Breast epithelium (tissue), 4 donors: ENCODE measurements around the gene DMD. TPM values are rescaled to one million over a fixed set of nuclear protein-coding genes. Genes with fewer than 3 reads are reported as not detected.
A peak's percentile ranks its signal among the peaks of the same experiment; 100 is the strongest.

ENCODE experiments used
- DNase-seq, 2 donors: peaks; one replicate each; pipeline ENCODE4 v3.0.0-alpha.2; 2019; ENCODE audit warnings: low spot score in 2 of 2
- H3K27ac ChIP-seq, 2 donors: fragments of 200-600 bp; sonication (generic) in 1 of 2; one replicate each; pipeline ENCODE4 v1.5.1; 2016 to 2019; ENCODE audit warnings: mild to moderate bottlenecking in 1 of 2
- H3K27me3 ChIP-seq, 2 donors: fragments of 200-600 bp; sonication (generic) in 1 of 2; one replicate each; pipeline versions ENCODE4 v1.5.1 to v1.6.0; 2017 to 2019; ENCODE audit warnings: control low read depth in 1 of 2, mild to moderate bottlenecking in 1 of 2
- H3K36me3 ChIP-seq: fragments of 200-600 bp; one replicate; pipeline ENCODE4 v1.5.1; 2019
- H3K4me1 ChIP-seq, 2 donors: fragments of 200-600 bp; sonication (generic); one replicate each; pipeline ENCODE4 v1.5.1; 2016 to 2019; ENCODE audit warnings: control low read depth in 1 of 2
- H3K4me3 ChIP-seq, 3 donors: fragments of 200-600 bp; sonication (generic); 1 replicate in 2 of 3; 2 replicates in 1 of 3; pipeline ENCODE4 v1.5.1; 2016 to 2019; ENCODE audit warnings: mild to moderate bottlenecking in 3 of 3, moderate library complexity in 2 of 3
- H3K9me3 ChIP-seq, 2 donors: fragments of 200-600 bp; sonication (generic) in 1 of 2; one replicate each; pipeline ENCODE4 v1.5.1; 2016 to 2019; ENCODE audit warnings: control low read depth in 1 of 2
- CTCF ChIP-seq, 3 donors: fragments of 450-650 bp; IDR thresholded peaks; one replicate each; pipeline ENCODE4 v1.5.1; 2016 to 2017; ENCODE audit warnings: antibody characterized with exemption in 3 of 3, mild to moderate bottlenecking in 3 of 3, moderate library complexity in 3 of 3
- POLR2A ChIP-seq: fragments of 450-650 bp; IDR thresholded peaks from one replicate; pipeline ENCODE4 v1.6.1; 2016; ENCODE audit warnings: antibody characterized with exemption, mild to moderate bottlenecking, moderate library complexity
- POLR2AphosphoS5 ChIP-seq, 3 donors: sonication (generic); formaldehyde crosslinking; IDR thresholded peaks; one replicate each; pipeline ENCODE4 v1.6.1; 2017; ENCODE audit warnings: antibody characterized with exemption in 3 of 3
- intact Hi-C: fragments of 100-400 bp; cut with DNase I; formaldehyde crosslinking; loops from one replicate; pipeline ENCODE4 v1.15.1; 2023; ENCODE audit warnings: low total_unique reads
- total RNA-seq, 3 donors: library from RNA; depleted of rRNA; stranded (reverse); fragments of >200 nt; gene quantifications; one replicate each; pipeline ENCODE4 v1.1.0, GENCODE V29; 2016

DMD gene
- total RNA-seq, 3 donors from 2014 or later, result 57.0 to 135 (median 65.2) TPM

GRCh38 chrX:31665454-31665853 is 1545.9 kb downstream of the DMD start:
- H3K9me3 ChIP-seq, result no peaks in the 10 kb centered on the region
- no peak for TF ChIP-seq POLR2A
- TF ChIP-seq CTCF (IDR thresholded peaks at IDR 0.05), result no peak
- no peak for TF ChIP-seq POLR2AphosphoS5 (IDR thresholded peaks at IDR 0.05)

GRCh38 chrX:31663172-31663571 is 1548.2 kb downstream of the DMD start:
- no peak for DNase-seq
- Histone ChIP-seq H3K27me3 (peaks cover 0 to 15% of the 10 kb centered on the region in 2 donors), H3K9me3 (no peaks in the 10 kb centered on the region), H3K27ac (no peak overlapping the region), H3K36me3 (no peaks in the 10 kb centered on the region), H3K4me3 (no peak overlapping the region), H3K4me1 (no peaks in the 10 kb centered on the region)
- no peak for TF ChIP-seq POLR2A
- TF ChIP-seq CTCF (IDR thresholded peaks at IDR 0.05), result no peak
- no peak for TF ChIP-seq POLR2AphosphoS5 (IDR thresholded peaks at IDR 0.05)
- intact Hi-C loops, result no loop called here

More at GRCh38 chrX:31665454-31665853, 1545.9 kb downstream of the DMD start:
- no peak overlapping the region for H3K27ac ChIP-seq
- intact Hi-C loops, result no loop called here
- peaks cover 0 to 14% of the 10 kb centered on the region in 2 donors for H3K27me3 ChIP-seq
- no peak for DNase-seq
- no peaks in the 10 kb centered on the region for H3K36me3 ChIP-seq
- no peaks in the 10 kb centered on the region for H3K4me1 ChIP-seq
- no peak overlapping the region for H3K4me3 ChIP-seq

- no peak for TF ChIP-seq POLR2AphosphoS5 (IDR thresholded peaks at IDR 0.05)
- TF ChIP-seq CTCF (IDR thresholded peaks at IDR 0.05), result no peak
- TF ChIP-seq POLR2A, result no peak
- H3K27me3 ChIP-seq, result peaks cover 0 to 15% of the 10 kb centered on the region in 2 donors
These were observed 1550.0 kb downstream of the DMD start for GRCh38 chrX:31661280-31661810.

GRCh38 chrX:31658360-31658759 is 1553.0 kb downstream of the DMD start:
- no peaks in the 10 kb centered on the region for H3K4me1 ChIP-seq
- intact Hi-C loops, result no loop called here
- peaks cover 0 to 7% of the 10 kb centered on the region in 2 donors for H3K27me3 ChIP-seq
- no peaks in the 10 kb centered on the region for H3K36me3 ChIP-seq
- H3K4me3 ChIP-seq, result no peak overlapping the region
- no peak overlapping the region for H3K27ac ChIP-seq
- TF ChIP-seq POLR2A (no peak), CTCF (IDR thresholded peaks at IDR 0.05) (peak in 2 of 3 donors; percentile 24 to 61)
- H3K9me3 ChIP-seq, result no peaks in the 10 kb centered on the region
- no peak for DNase-seq

More at GRCh38 chrX:31661280-31661810, 1550.0 kb downstream of the DMD start:
- DNase-seq, result no peak
- H3K4me1 ChIP-seq, result no peaks in the 10 kb centered on the region
- H3K36me3 ChIP-seq, result no peaks in the 10 kb centered on the region
- H3K4me3 ChIP-seq, result no peak overlapping the region
- intact Hi-C loops, result no loop called here
- no peaks in the 10 kb centered on the region for H3K9me3 ChIP-seq
- no peak overlapping the region for H3K27ac ChIP-seq

- TF ChIP-seq POLR2A (no peak), POLR2AphosphoS5 (IDR thresholded peaks at IDR 0.05) (no peak), CTCF (IDR thresholded peaks at IDR 0.05) (no peak)
- no peaks in the 10 kb centered on the region for H3K9me3 ChIP-seq
- H3K36me3 ChIP-seq, result no peaks in the 10 kb centered on the region
- intact Hi-C loops, result no loop called here
- DNase-seq, result no peak
- no peak overlapping the region for H3K27ac ChIP-seq
- peaks cover 0 to 7% of the 10 kb centered on the region in 2 donors for H3K27me3 ChIP-seq
- H3K4me1 ChIP-seq, result no peaks in the 10 kb centered on the region
- no peak overlapping the region for H3K4me3 ChIP-seq
These were observed 1555.3 kb downstream of the DMD start for GRCh38 chrX:31656013-31656412.
